PFSK-1 (cell line): Measurements from ENCODE around the gene MCL1.

Experiments
- FOXP2 ChIP-seq: optimal IDR thresholded peaks from 2 replicates; pipeline ENCODE3; 2011; ENCODE audit warnings: borderline replicate concordance, control low read depth, inconsistent platforms; ENCODE audit not compliant: insufficient read depth; ENCODE audit errors: extremely low read length, extremely low read depth
- POLR2AphosphoS5 ChIP-seq: IDR thresholded peaks from 2 replicates; pipeline ENCODE4 v1.6.1; 2012; ENCODE audit warnings: low read depth, mild to moderate bottlenecking, control low read depth, low read length, moderate library complexity
- SIN3A ChIP-seq: IDR thresholded peaks from 2 replicates; pipeline ENCODE4 v1.6.1; 2012; ENCODE audit warnings: mild to moderate bottlenecking, low read length, moderate library complexity, borderline replicate concordance; ENCODE audit not compliant: insufficient read depth
- TF ChIP-seq, protein P1 (sequence below), 2 experiments: IDR thresholded peaks; 2 replicates each; pipeline versions ENCODE4 v1.6.1 to v1.8.0; 2011 to 2012; ENCODE audit warnings: low read depth in 2 of 2, low read length in 2 of 2, control low read depth in 1 of 2, inconsistent platforms in 1 of 2, mild to moderate bottlenecking in 1 of 2, moderate library complexity in 1 of 2; ENCODE audit not compliant: insufficient read depth in 1 of 2

GRCh38 chr1:150596095-150596892, 16.9 kb upstream of the MCL1 start:
- TF ChIP-seq FOXP2: no peak
- no peak for TF ChIP-seq SIN3A
- TF ChIP-seq POLR2AphosphoS5: no peak
- TF ChIP-seq, protein P1, sequence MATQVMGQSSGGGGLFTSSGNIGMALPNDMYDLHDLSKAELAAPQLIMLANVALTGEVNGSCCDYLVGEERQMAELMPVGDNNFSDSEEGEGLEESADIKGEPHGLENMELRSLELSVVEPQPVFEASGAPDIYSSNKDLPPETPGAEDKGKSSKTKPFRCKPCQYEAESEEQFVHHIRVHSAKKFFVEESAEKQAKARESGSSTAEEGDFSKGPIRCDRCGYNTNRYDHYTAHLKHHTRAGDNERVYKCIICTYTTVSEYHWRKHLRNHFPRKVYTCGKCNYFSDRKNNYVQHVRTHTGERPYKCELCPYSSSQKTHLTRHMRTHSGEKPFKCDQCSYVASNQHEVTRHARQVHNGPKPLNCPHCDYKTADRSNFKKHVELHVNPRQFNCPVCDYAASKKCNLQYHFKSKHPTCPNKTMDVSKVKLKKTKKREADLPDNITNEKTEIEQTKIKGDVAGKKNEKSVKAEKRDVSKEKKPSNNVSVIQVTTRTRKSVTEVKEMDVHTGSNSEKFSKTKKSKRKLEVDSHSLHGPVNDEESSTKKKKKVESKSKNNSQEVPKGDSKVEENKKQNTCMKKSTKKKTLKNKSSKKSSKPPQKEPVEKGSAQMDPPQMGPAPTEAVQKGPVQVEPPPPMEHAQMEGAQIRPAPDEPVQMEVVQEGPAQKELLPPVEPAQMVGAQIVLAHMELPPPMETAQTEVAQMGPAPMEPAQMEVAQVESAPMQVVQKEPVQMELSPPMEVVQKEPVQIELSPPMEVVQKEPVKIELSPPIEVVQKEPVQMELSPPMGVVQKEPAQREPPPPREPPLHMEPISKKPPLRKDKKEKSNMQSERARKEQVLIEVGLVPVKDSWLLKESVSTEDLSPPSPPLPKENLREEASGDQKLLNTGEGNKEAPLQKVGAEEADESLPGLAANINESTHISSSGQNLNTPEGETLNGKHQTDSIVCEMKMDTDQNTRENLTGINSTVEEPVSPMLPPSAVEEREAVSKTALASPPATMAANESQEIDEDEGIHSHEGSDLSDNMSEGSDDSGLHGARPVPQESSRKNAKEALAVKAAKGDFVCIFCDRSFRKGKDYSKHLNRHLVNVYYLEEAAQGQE (IDR thresholded peaks at IDR 0.05; ENCODE audit: insufficient read depth in 1 of 2, low read depth in 2 of 2, low read length in 2 of 2): no peak
